Endothelial cell (in vitro differentiated cells): ENCODE data around the gene EXPH5. TPM values are rescaled to one million over a fixed set of nuclear protein-coding genes. Genes with fewer than 3 reads are reported as not detected.

Experiments used
- DNase-seq: peaks from one replicate; pipeline ENCODE4 v3.0.0; 2021; ENCODE audit warnings: low spot score
- H3K27ac Mint-ChIP-seq: one replicate; pipeline ENCODE4 v1.8.0; 2021; ENCODE audit warnings: mixed read lengths, inconsistent platforms; ENCODE audit not compliant: unreplicated experiment
- H3K27me3 Mint-ChIP-seq: one replicate; pipeline ENCODE4 v1.8.0; 2021; ENCODE audit warnings: mild to moderate bottlenecking, moderate library complexity, mixed read lengths, inconsistent platforms; ENCODE audit not compliant: unreplicated experiment
- H3K36me3 Mint-ChIP-seq: one replicate; pipeline ENCODE4 v1.8.0; 2021; ENCODE audit warnings: mild to moderate bottlenecking, low read depth, mixed read lengths, inconsistent platforms; ENCODE audit not compliant: unreplicated experiment
- H3K4me1 Mint-ChIP-seq: one replicate; pipeline ENCODE4 v1.8.0; 2021; ENCODE audit warnings: mild to moderate bottlenecking, mixed read lengths, inconsistent platforms; ENCODE audit not compliant: unreplicated experiment
- H3K4me3 Mint-ChIP-seq: one replicate; pipeline ENCODE4 v1.8.0; 2021; ENCODE audit warnings: mild to moderate bottlenecking, mixed read lengths, inconsistent platforms; ENCODE audit not compliant: unreplicated experiment
- H3K9me3 Mint-ChIP-seq: one replicate; pipeline ENCODE4 v1.8.0; 2021; ENCODE audit warnings: mixed read lengths, inconsistent platforms; ENCODE audit not compliant: unreplicated experiment
- CTCF ChIP-seq: fragments of 200-600 bp; sonication (generic); IDR thresholded peaks from one replicate; pipeline ENCODE4 v1.5.0; 2021; ENCODE audit warnings: antibody characterized with exemption; ENCODE audit not compliant: unreplicated experiment
- total RNA-seq: library from RNA; stranded (reverse); fragmentation: NEBNext Ultra II Directional; extraction: Animal tissue kit (Norgen Biotek cat#: 25700); gene quantifications from one replicate; pipeline ENCODE4 v1.2.1, GENCODE V29; 2021; ENCODE audit not compliant: unreplicated experiment

The EXPH5 gene
- total RNA-seq, 1 donor from 2014 or later = 0.62 TPM

- no peak for DNase-seq
- no peak overlapping the region for H3K27ac Mint-ChIP-seq
- H3K4me3 Mint-ChIP-seq = no peak overlapping the region
- H3K9me3 Mint-ChIP-seq = no peaks in the 10 kb centered on the region
- TF ChIP-seq CTCF = no peak
- H3K4me1 Mint-ChIP-seq = peaks cover 12% of the 10 kb centered on the region
- H3K36me3 Mint-ChIP-seq = no peaks in the 10 kb centered on the region
- H3K27me3 Mint-ChIP-seq = peaks cover 8% of the 10 kb centered on the region
Observed at GRCh38 chr11:108495326-108495725, 98.2 kb downstream of the EXPH5 start.

- Mint-ChIP-seq H3K4me1 (peaks cover 12% of the 10 kb centered on the region), H3K4me3 (no peak overlapping the region), H3K9me3 (no peaks in the 10 kb centered on the region), H3K27me3 (peaks cover 7% of the 10 kb centered on the region), H3K27ac (no peak overlapping the region), H3K36me3 (peaks cover 2% of the 10 kb centered on the region)
- TF ChIP-seq CTCF = no peak
- DNase-seq = no peak
Observed at GRCh38 chr11:108494182-108494581, 99.4 kb downstream of the EXPH5 start.

GRCh38 chr11:108491936-108492335 lies 101.6 kb downstream of the EXPH5 start:
- no peak for DNase-seq
- peaks cover 4% of the 10 kb centered on the region for H3K27me3 Mint-ChIP-seq
- H3K4me3 Mint-ChIP-seq = no peak overlapping the region
- H3K27ac Mint-ChIP-seq = no peak overlapping the region
- no peaks in the 10 kb centered on the region for H3K9me3 Mint-ChIP-seq
- no peak for TF ChIP-seq CTCF
- peaks cover 13% of the 10 kb centered on the region for H3K36me3 Mint-ChIP-seq
- H3K4me1 Mint-ChIP-seq = peaks cover 4% of the 10 kb centered on the region

GRCh38 chr11:108486828-108487227 lies 106.7 kb downstream of the EXPH5 start:
- no peak overlapping the region for H3K27ac Mint-ChIP-seq
- H3K4me3 Mint-ChIP-seq = peak overlapping the region; percentile 29
- H3K27me3 Mint-ChIP-seq = peaks cover 2% of the 10 kb centered on the region
- peaks cover 2% of the 10 kb centered on the region for H3K4me1 Mint-ChIP-seq
- TF ChIP-seq CTCF = no peak
- peaks cover 26% of the 10 kb centered on the region for H3K36me3 Mint-ChIP-seq
- DNase-seq = no peak
- no peaks in the 10 kb centered on the region for H3K9me3 Mint-ChIP-seq

- H3K4me3 Mint-ChIP-seq = no peak overlapping the region
- DNase-seq = no peak
- H3K9me3 Mint-ChIP-seq = no peaks in the 10 kb centered on the region
- H3K27ac Mint-ChIP-seq = no peak overlapping the region
- peaks cover 2% of the 10 kb centered on the region for H3K27me3 Mint-ChIP-seq
- no peak for TF ChIP-seq CTCF
- peaks cover 26% of the 10 kb centered on the region for H3K36me3 Mint-ChIP-seq
- H3K4me1 Mint-ChIP-seq = no peaks in the 10 kb centered on the region
Observed at GRCh38 chr11:108486331-108486730, 107.2 kb downstream of the EXPH5 start.
